Measurements from ENCODE around the gene CC2D2B. TPM values are rescaled to one million over a fixed set of nuclear protein-coding genes. Genes with fewer than 3 reads are reported as not detected.
"Not testable (repeated sequence)": the region's sequence is repeated elsewhere in the genome, so short reads cannot be mapped to it uniquely, and the experiment has no call there.

The CC2D2B gene
- total RNA-seq, 1 experiment from 2014 or later, result not detected

GRCh38 chr10:95987685-95988426, 80.1 kb downstream of the CC2D2B start:
- intact Hi-C loops (cut with micrococcal nuclease), result no loop called here
- Mint-ChIP-seq H3K27me3 (ENCODE audit: insufficient read depth, unreplicated experiment) (peaks cover 60% of the 10 kb centered on the region), H3K36me3 (ENCODE audit: insufficient read depth, unreplicated experiment) (no peaks in the 10 kb centered on the region), H3K4me3 (ENCODE audit: unreplicated experiment) (no peak overlapping the region), H3K9me3 (ENCODE audit: unreplicated experiment) (no peaks in the 10 kb centered on the region), H3K27ac (ENCODE audit: low read depth, unreplicated experiment) (no peak overlapping the region), H3K4me1 (ENCODE audit: insufficient read depth, unreplicated experiment) (no peaks in the 10 kb centered on the region)
- BruUV-seq (replicated peaks), result no TSS peak
- DNase-seq (ENCODE audit: unreplicated experiment), result no peak
- ChIA-PET CTCF (no interaction called here), POLR2A (no interaction called here)
- TF ChIP-seq, protein P1, sequence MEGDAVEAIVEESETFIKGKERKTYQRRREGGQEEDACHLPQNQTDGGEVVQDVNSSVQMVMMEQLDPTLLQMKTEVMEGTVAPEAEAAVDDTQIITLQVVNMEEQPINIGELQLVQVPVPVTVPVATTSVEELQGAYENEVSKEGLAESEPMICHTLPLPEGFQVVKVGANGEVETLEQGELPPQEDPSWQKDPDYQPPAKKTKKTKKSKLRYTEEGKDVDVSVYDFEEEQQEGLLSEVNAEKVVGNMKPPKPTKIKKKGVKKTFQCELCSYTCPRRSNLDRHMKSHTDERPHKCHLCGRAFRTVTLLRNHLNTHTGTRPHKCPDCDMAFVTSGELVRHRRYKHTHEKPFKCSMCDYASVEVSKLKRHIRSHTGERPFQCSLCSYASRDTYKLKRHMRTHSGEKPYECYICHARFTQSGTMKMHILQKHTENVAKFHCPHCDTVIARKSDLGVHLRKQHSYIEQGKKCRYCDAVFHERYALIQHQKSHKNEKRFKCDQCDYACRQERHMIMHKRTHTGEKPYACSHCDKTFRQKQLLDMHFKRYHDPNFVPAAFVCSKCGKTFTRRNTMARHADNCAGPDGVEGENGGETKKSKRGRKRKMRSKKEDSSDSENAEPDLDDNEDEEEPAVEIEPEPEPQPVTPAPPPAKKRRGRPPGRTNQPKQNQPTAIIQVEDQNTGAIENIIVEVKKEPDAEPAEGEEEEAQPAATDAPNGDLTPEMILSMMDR (IDR thresholded peaks at IDR 0.05; ENCODE audit: unreplicated experiment), result no peak

DNA sequence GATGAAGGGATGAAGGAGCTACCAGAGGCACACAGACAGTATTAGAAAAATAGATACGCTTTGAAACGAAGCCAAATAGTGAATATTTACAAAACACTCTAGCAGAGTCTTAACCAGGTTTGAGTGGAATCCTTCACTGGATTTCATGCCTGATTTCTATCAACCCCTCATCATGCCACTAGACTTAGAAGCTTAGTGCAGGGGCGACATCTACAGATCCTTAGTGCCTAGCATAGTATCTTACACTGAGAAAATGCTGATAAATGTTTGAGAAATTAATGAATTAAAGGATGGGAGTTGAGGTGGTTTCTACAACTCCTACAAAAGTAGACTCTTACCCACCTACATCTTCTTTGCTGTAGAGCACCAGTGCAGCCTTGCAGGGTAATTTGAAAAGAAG, 80.9 kb downstream of the CC2D2B start:
- no peaks in the 10 kb centered on the region for H3K9me3 Mint-ChIP-seq (ENCODE audit: unreplicated experiment)
- no peaks in the 10 kb centered on the region for H3K4me1 Mint-ChIP-seq (ENCODE audit: insufficient read depth, unreplicated experiment)
- H3K27me3 Mint-ChIP-seq (ENCODE audit: insufficient read depth, unreplicated experiment), result peaks cover 60% of the 10 kb centered on the region

DNA sequence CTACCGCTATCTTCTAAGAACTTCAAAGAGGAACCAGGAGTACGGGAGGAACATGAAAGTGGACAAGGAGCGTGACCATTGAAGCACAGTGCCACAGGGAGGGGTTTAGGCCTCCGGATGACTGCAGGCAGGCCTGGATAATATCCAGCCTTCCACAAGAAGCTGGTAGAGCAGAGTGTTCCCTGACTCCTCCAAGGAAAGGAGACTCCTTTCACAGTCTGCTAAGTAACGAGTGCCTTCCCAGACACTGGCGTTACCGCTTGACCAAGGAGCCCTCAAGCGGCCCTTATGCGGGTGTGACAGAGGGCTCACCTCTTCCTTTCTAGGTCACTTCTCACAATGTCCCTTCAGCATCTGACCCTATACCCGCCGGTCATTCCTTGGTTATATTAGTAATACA, 86.6 kb downstream of the CC2D2B start:
- CTCF ChIA-PET, result interaction anchor here (0.6 kb wide), 1 partner anchor 48 kb away, joined by 3 read pairs; no protein-coding TSS in a partner anchor
- H3K27me3 Mint-ChIP-seq (ENCODE audit: insufficient read depth, unreplicated experiment), result peaks cover 32% of the 10 kb centered on the region
- intact Hi-C loops (cut with micrococcal nuclease); POLR2A ChIA-PET; H3K9me3 Mint-ChIP-seq (ENCODE audit: unreplicated experiment); H3K36me3 Mint-ChIP-seq (ENCODE audit: insufficient read depth, unreplicated experiment); DNase-seq (ENCODE audit: unreplicated experiment); H3K4me1 Mint-ChIP-seq (ENCODE audit: insufficient read depth, unreplicated experiment); H3K27ac Mint-ChIP-seq (ENCODE audit: low read depth, unreplicated experiment); BruUV-seq (replicated peaks); H3K4me3 Mint-ChIP-seq (ENCODE audit: unreplicated experiment): not testable (repeated sequence)

More for the DNA sequence above, 80.9 kb downstream of the CC2D2B start:
- BruUV-seq (replicated peaks), result no TSS peak
- H3K27ac Mint-ChIP-seq (ENCODE audit: low read depth, unreplicated experiment), result no peak overlapping the region
- intact Hi-C loops (cut with micrococcal nuclease), result no loop called here
- TF ChIP-seq, protein P1 (IDR thresholded peaks at IDR 0.05; ENCODE audit: unreplicated experiment), result no peak
- no peak overlapping the region for H3K4me3 Mint-ChIP-seq (ENCODE audit: unreplicated experiment)
- POLR2A ChIA-PET, result no interaction called here
- CTCF ChIA-PET, result interaction anchor here (0.6 to 1.7 kb wide), 2 partner anchors 28 to 318 kb away, joined by 3 to 7 read pairs; no protein-coding TSS in a partner anchor
- no peaks in the 10 kb centered on the region for H3K36me3 Mint-ChIP-seq (ENCODE audit: insufficient read depth, unreplicated experiment)
- no peak for DNase-seq (ENCODE audit: unreplicated experiment)

GRCh38 chr10:95998255-95998784, 90.5 kb downstream of the CC2D2B start:
- POLR2A ChIA-PET, result no interaction called here
- H3K36me3 Mint-ChIP-seq (ENCODE audit: insufficient read depth, unreplicated experiment), result no peaks in the 10 kb centered on the region
- no peaks in the 10 kb centered on the region for H3K4me1 Mint-ChIP-seq (ENCODE audit: insufficient read depth, unreplicated experiment)
- TF ChIP-seq, protein P1 (IDR thresholded peaks at IDR 0.05; ENCODE audit: unreplicated experiment), result no peak
- H3K9me3 Mint-ChIP-seq (ENCODE audit: unreplicated experiment), result no peaks in the 10 kb centered on the region
- H3K27me3 Mint-ChIP-seq (ENCODE audit: insufficient read depth, unreplicated experiment), result no peaks in the 10 kb centered on the region
- no TSS peak for BruUV-seq (replicated peaks)
- no peak overlapping the region for H3K27ac Mint-ChIP-seq (ENCODE audit: low read depth, unreplicated experiment)
- no peak for DNase-seq (ENCODE audit: unreplicated experiment)
- CTCF ChIA-PET, result no interaction called here
- no peak overlapping the region for H3K4me3 Mint-ChIP-seq (ENCODE audit: unreplicated experiment)
- intact Hi-C loops (cut with micrococcal nuclease), result no loop called here
